ENCODE results near the gene PMAIP1.
"Not testable (repeated sequence)": the region's sequence is repeated elsewhere in the genome, so short reads cannot be mapped to it uniquely, and the experiment has no call there.

Gene PMAIP1

DNA sequence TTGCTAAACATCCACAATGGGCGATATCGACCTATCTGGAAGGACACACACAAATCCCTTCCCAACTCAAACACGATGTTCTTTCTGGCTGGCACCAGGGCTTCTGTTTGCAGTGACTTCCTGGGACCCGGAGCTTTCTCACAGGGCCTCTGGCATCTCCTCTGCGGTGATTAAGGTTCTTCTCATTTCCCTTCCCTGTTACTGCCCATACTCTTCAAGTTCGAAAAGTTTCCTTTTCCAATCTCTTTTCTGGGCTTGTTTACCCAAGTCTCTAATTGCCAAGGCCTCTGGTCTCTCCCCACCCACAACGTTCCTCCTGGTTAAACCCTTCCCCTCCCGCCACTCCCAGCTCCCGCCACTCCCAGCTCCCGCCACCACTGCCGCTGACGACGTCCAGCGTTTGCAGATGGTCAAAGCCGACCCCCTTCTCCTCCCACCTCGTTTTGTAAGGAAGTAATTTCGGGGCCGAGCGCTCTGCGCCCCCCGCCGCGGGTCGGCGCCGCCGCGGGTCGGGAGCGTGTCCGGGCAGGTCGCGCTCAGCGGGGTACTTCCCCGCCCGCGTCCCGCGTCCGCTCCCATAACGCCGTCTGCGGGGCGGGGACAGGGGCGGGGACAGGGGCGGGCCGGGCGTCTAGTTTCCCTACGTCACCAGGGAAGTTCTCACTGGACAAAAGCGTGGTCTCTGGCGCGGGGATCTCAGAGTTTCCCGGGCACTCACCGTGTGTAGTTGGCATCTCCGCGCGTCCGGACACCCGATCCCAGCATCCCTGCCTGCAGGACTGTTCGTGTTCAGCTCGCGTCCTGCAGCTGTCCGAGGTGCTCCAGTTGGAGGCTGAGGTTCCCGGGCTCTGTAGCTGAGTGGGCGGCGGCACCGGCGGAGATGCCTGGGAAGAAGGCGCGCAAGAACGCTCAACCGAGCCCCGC is at the start of gene PMAIP1:
TSS of gene PMAIP1 (plus strand) at position 699 of the 924 bp plus-strand sequence. CDS start at position 881, 182 bp downstream.
- DNase-seq: peak; percentile 93

GRCh38 chr18:59851784-59852399 is 47.9 kb upstream of the PMAIP1 start:
- no peak for DNase-seq

GRCh38 chr18:59852548-59852947 is 47.2 kb upstream of the PMAIP1 start:
- DNase-seq: no peak

DNA sequence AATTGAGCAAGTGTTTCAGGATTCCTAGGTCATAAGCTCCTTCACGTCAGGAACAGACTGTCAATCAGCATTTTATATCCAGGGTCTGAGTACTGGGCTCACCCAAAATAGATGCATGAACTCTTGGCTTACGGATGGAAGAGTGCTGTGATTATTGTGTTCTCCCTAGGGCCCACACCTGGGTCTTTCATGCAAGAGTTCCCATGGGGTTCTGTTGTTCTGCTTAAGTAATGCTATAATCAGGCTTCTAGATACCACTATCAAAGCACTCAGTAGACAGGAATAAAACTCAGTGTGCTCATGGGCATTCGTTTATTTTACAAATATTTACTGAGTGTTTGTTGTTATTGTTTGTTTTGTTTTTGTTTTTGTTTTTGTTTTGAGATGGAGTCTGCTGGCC is 46.4 kb upstream of the PMAIP1 start:
- DNase-seq: no peak

DNA sequence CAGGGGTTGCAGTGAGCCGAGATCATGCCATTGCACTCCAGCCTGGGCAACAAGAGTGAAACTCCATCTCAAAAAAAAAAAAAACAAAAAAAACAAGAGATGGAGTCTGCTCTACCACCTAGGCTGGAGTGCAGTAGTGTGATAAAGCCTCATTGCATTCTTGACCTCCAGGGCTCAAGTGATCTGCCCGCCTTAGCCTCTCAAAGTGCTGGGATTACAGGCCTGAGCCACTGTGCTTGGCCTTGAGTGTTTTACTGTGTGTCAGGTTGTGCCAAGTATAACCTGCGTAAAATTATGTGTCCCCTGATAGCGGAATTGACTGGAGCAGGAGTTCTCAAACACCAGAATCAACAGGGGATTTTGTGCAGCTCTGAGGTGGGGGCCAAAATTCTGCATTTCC is 45.8 kb upstream of the PMAIP1 start:
- DNase-seq: not testable (repeated sequence)

DNA sequence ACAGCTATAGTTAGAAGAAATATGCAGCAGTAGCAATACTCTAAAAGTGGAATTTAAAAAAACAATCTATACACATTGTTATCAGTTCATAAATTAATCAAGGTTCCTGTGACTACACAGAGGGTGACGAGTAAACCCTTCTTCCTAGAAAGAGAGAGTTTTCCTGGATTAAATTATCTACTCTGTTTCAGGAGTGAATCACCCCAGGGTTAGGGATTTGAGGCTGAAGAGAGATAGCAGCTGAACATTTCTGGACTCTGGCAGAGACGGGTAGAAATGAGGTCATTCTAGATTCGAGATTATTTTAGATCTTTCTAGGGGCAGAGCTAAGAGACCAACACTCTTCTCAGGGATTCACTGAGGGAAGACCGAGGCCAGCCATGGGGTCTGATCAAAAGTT is 38.8 kb upstream of the PMAIP1 start:
- DNase-seq: no peak

GRCh38 chr18:59861963-59862819 is 37.6 kb upstream of the PMAIP1 start:
- no peak for DNase-seq

DNA sequence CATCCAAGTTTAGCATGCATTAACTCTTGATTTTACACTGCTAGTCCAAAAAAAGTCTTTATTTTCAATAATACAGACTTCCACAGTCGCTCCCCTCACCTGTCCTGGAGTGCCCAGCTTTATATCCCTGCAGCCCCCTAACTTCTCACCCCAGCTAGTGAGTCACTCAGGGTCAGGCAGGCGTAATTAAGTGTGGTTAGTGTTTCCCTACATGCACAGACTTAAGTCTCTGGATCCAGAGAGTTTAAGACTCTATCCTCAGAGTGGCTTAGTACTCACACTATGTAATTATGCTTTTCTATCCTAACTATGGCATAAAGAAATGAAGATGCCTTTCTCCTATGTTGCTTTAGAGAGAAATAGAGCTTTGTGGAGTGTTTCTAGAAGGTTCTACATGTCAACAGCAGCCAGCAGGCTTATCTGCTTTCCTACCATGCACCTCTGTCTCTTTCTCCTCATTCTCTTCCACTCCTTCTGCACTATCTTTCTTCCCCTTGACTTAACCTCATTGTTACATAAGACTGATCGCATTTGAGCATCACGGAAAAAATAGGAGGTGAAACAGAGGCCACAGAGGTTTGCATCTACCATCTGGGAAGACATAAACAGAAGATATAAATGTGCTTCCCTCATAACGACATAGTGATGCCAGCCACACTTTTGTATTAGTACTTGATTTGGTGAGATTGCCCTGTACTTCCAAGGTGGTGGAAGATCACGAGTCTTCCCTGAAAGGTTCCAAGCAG is 34.4 kb upstream of the PMAIP1 start:
- DNase-seq: no peak

GRCh38 chr18:59866551-59867269 is 33.1 kb upstream of the PMAIP1 start:
- DNase-seq: no peak

- DNase-seq: no peak
Measured at GRCh38 chr18:59867337-59868104, 32.3 kb upstream of the PMAIP1 start.

GRCh38 chr18:59870623-59871130 is 29.1 kb upstream of the PMAIP1 start:
- DNase-seq: no peak

DNA sequence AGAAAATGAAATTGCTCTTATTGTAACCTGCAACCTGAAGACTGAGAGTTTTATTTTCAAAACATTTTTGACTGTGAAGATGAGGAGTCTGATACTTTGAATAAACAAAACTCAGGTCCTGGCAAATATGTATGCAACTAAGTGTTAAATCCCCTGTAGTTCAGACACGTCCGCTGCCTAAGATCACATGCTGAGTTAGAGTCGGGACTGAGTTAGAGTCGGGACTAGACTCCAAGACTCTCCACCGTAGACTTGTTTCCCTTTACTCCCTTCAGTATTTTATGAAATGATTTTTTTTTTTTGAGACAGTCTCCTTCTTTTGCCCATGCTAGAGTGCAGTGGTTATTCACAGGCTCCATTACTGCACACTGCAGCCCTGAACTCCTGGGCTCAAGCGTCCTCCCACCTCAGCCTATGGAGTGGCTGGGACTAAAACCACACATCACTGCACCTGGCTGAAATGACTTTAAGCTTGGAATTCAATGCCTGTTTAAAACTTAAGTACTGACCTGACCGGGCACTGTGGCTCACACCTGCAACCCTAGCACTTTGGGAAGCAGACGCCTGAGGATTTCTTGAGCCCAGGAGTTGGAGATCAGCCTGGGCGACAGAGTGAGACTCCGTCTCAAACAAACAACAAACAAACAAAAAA is 28.0 kb upstream of the PMAIP1 start:
- DNase-seq: no peak

DNA sequence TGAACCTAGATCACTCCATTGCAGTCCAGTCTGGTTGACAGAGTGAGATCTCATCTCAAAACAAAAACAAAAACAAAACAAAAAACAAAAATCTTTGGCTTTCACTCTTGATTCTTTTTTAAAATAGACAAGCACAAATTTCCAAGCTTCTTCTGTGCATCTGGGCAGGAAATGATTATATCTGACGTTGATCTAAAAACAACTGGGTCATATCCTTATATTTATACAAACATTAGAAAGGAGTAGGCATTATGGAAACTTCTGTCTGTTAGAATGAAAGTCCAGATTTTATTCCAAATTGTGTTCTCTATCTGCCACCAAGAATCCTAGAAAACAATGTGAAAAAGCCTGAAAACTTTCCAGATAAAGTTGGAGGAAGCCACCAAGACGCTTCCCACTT is 26.2 kb upstream of the PMAIP1 start:
- no peak for DNase-seq

DNA sequence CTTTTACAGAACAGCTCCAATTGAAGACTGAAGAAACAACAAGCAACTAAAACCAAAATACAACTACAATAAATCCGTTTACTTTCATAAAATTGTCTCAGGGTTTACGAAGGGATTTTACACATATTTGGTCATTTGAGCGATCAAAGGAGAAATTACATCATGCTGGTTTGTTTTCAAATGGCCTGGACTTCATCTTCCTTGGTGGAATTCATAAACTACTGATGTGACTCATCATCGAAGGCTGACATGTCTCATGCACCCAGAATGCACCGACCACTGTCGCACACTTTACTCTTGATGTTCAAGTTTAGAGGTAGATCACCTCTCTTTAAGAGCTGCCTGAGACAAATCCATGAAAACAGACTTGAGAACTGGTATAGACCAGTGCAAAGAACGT is 25.6 kb upstream of the PMAIP1 start:
- DNase-seq: no peak

GRCh38 chr18:59876310-59876626 is 23.5 kb upstream of the PMAIP1 start:
- no peak for DNase-seq

DNA sequence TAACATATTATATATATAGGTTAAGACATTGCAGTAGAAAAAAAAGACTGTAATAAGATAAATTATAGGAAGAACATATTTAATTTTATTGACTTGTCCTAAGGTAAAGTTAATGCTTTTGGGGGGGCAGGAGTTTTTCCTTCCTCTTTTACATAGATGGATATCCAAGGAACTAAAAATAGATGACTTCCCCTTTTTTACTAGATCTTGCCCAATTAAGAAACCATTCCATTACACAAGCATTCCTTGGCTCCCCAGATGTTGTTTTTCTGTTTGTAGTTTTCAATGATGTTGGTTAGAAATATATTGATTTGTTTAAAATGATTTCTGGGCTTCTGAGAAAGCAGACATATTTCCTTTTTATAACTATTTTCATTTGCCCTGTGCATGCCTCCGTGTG is 22.4 kb upstream of the PMAIP1 start:
- DNase-seq: no peak

DNA sequence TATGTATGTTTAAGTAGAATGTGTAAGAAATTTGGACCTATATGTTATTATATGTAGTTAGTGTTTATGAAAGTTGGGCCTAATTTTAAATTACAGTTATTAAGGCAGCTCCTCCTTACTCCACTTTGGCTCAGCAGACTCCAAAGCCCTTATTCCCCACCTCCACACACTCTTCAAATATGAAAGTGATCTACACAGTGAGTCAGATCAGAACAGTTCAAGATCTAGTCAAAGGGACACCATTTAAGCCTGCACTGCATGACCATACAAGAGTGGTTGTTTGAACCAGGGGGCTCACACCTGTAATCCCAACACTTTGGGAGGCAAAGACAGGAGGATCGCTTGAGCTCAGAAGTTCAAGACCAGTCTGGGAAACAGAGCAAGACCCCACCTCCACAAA is 21.2 kb upstream of the PMAIP1 start:
- DNase-seq: no peak

DNA sequence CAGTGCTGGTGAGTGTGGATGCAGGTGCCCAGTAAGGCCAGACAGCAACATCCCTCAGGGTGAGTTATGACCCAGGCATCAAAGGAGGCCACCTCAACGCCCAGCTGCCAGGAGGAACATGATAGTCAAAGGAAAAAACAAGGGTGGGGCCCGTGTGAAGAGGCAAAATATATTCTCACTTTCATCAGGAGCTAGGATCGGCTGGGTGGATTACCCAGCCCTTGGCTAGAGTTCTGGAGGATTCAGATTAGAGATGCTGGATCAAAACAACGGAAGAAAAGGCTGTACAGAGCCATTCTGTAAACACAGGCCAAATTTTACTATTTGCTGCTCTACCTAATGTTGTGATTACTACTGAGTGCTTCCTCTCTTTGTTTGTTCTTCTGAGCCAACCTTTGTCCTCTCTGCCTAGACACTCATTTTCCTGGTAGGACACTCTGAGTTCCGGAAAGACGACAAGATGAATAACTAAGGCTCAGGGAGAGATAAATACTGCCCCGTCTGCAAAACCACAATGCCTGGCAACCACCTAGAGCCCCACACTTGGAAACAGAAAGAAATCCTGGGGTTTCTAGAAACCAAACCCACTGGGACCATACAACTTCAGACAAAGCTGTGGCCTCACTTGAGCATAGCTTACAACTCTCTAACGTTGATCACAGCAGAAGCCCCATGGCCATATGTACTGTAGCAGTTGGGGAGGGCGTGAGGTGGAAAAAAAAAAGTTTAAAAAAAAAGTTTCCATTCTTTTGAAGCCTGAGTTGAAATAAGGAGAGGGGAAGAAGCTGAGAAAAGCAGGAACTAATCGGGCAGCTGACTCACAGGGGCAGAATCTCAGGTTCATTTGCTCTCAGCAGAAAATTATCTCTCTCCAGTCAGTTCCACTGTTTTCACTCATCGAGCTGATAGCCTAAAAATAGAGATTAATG is 17.8 kb upstream of the PMAIP1 start:
- DNase-seq: no peak

DNA sequence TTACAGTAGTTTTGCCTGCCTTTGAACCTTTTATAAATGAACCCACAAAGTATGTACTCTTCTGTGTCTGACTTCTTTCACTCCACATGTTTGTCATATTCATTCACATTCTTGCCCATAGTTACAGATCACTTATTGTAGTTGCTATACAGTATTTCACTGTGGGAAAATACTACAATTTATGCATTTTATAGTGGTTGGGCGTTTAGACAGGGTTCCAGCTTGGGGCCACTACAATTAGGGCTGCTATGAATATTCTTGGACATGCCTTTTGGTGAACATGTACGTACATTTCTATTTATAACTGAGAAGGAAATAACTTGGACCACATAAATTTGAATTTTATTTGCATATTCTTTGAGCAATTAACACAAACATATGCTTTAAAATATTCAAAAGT is 15.4 kb upstream of the PMAIP1 start:
- DNase-seq: no peak
